Transverse colon (tissue), 4 donors: ENCODE results near the gene TREX2.

Experiments
- POLR2A ChIP-seq: fragments of 450-650 bp; IDR thresholded peaks from one replicate; pipeline ENCODE4 v1.6.1; 2016; ENCODE audit warnings: antibody characterized with exemption, mild to moderate bottlenecking, moderate library complexity
- POLR2AphosphoS5 ChIP-seq, 3 donors: sonication (generic); formaldehyde crosslinking; IDR thresholded peaks; one replicate each; pipeline ENCODE4 v1.6.1; 2016; ENCODE audit warnings: antibody characterized with exemption in 3 of 3
- TF ChIP-seq, protein P1 (sequence below), 5 experiments: fragments of 200-600 bp in 3 of 5; fragments of 450-650 bp in 2 of 5; sonication (generic) in 3 of 5; IDR thresholded peaks; 1 replicate in 2 of 5; 2 replicates in 3 of 5; pipeline ENCODE4 v1.5.1; 2016 to 2017; ENCODE audit warnings: antibody characterized with exemption in 5 of 5, inconsistent platforms in 3 of 5, mild to moderate bottlenecking in 2 of 5, moderate library complexity in 1 of 5

- TF ChIP-seq POLR2A = no peak
- TF ChIP-seq, protein P1, sequence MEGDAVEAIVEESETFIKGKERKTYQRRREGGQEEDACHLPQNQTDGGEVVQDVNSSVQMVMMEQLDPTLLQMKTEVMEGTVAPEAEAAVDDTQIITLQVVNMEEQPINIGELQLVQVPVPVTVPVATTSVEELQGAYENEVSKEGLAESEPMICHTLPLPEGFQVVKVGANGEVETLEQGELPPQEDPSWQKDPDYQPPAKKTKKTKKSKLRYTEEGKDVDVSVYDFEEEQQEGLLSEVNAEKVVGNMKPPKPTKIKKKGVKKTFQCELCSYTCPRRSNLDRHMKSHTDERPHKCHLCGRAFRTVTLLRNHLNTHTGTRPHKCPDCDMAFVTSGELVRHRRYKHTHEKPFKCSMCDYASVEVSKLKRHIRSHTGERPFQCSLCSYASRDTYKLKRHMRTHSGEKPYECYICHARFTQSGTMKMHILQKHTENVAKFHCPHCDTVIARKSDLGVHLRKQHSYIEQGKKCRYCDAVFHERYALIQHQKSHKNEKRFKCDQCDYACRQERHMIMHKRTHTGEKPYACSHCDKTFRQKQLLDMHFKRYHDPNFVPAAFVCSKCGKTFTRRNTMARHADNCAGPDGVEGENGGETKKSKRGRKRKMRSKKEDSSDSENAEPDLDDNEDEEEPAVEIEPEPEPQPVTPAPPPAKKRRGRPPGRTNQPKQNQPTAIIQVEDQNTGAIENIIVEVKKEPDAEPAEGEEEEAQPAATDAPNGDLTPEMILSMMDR (IDR thresholded peaks at IDR 0.05) = no peak
- no peak for TF ChIP-seq POLR2AphosphoS5 (IDR thresholded peaks at IDR 0.05)
Observed at GRCh38 chrX:153481043-153481442, 35.2 kb upstream of the TREX2 start.
